WTC11 (cell line): ENCODE measurements around the gene ALK. TPM values are rescaled to one million over a fixed set of nuclear protein-coding genes. Genes with fewer than 3 reads are reported as not detected.

Source experiments
- ATAC-seq: fragments of 200-7000 bp; cut with Tn5 transposase; 2 replicates; pipeline ENCODE4 v1.10.0; 2021; ENCODE audit warnings: mild to moderate bottlenecking, moderate library complexity
- CTCF ChIA-PET: fragments of 300-600 bp; sonication (Branson Sonifier 250); formaldehyde crosslinking; loops from one replicate; lab custom pipeline; 2021; ENCODE audit warnings: antibody characterized with exemption; lab: Charles Lee
- POLR2A ChIA-PET: fragments of 350-600 bp; sonication (Branson Sonifier 250); formaldehyde crosslinking; loops from one replicate; lab custom pipeline; 2021; ENCODE audit warnings: antibody characterized with exemption; lab: Charles Lee
- DNase-seq: peaks from one replicate; pipeline ENCODE4 v3.0.0; 2021; ENCODE audit warnings: low spot score
- H3K27ac Mint-ChIP-seq: 2 replicates; pipeline ENCODE4 v1.8.0; 2021; ENCODE audit warnings: mixed read lengths
- H3K27me3 Mint-ChIP-seq: 2 replicates; pipeline ENCODE4 v1.8.0; 2021; ENCODE audit warnings: low read depth, mild to moderate bottlenecking, moderate library complexity, mixed read lengths
- H3K36me3 Mint-ChIP-seq: 2 replicates; pipeline ENCODE4 v1.8.0; 2021; ENCODE audit warnings: mixed read lengths
- H3K4me1 Mint-ChIP-seq: 2 replicates; pipeline ENCODE4 v1.8.0; 2022; ENCODE audit warnings: mixed read lengths
- H3K4me3 Mint-ChIP-seq: 2 replicates; pipeline ENCODE4 v1.8.0; 2021; ENCODE audit warnings: mild to moderate bottlenecking, moderate library complexity, mixed read lengths
- H3K9me3 Mint-ChIP-seq: 2 replicates; pipeline ENCODE4 v1.8.0; 2021; ENCODE audit warnings: mixed read lengths
- AFF4 ChIP-seq: sonication (generic); formaldehyde crosslinking; IDR thresholded peaks from 2 replicates; pipeline ENCODE4 v1.8.1; 2023; ENCODE audit warnings: mild to moderate bottlenecking, missing genetic modification reagents, borderline replicate concordance
- ESRRA ChIP-seq: sonication (generic); formaldehyde crosslinking; IDR thresholded peaks from 2 replicates; pipeline ENCODE4 v1.8.1; 2022; ENCODE audit warnings: mild to moderate bottlenecking, missing genetic modification reagents, borderline replicate concordance
- FOXJ3 ChIP-seq: sonication (generic); formaldehyde crosslinking; IDR thresholded peaks from 2 replicates; pipeline ENCODE4 v1.9.0; 2021; ENCODE audit warnings: missing genetic modification reagents, mild to moderate bottlenecking, borderline replicate concordance
- FOXP4 ChIP-seq: sonication (generic); formaldehyde crosslinking; IDR thresholded peaks from 2 replicates; pipeline ENCODE4 v1.8.0; 2022; ENCODE audit warnings: mild to moderate bottlenecking, missing genetic modification reagents
- JAZF1 ChIP-seq: fragments of 250-450 bp; sonication (Bioruptor Pico); IDR thresholded peaks from 2 replicates; pipeline ENCODE4 v1.9.0; 2021; ENCODE audit warnings: moderate library complexity, mild to moderate bottlenecking, inconsistent platforms
- TCF7 ChIP-seq: sonication (generic); formaldehyde crosslinking; IDR thresholded peaks from 2 replicates; pipeline ENCODE4 v1.8.0; 2022; ENCODE audit warnings: mild to moderate bottlenecking, low read depth, missing genetic modification reagents, moderate library complexity
- TEAD4 ChIP-seq: sonication (generic); formaldehyde crosslinking; IDR thresholded peaks from 2 replicates; pipeline ENCODE4 v1.8.0; 2022; ENCODE audit warnings: mild to moderate bottlenecking, missing genetic modification reagents
- TP53 ChIP-seq: sonication (generic); formaldehyde crosslinking; IDR thresholded peaks from 2 replicates; pipeline ENCODE4 v1.8.1; 2023; ENCODE audit warnings: mild to moderate bottlenecking, missing genetic modification reagents
- ZNF232 ChIP-seq: sonication (generic); formaldehyde crosslinking; IDR thresholded peaks from 2 replicates; pipeline ENCODE4 v1.8.0; 2022; ENCODE audit warnings: mild to moderate bottlenecking, missing genetic modification reagents
- ZNF396 ChIP-seq: fragments of 250-450 bp; sonication (Bioruptor Pico); IDR thresholded peaks from 2 replicates; pipeline ENCODE4 v1.8.0; 2021; ENCODE audit warnings: mild to moderate bottlenecking, moderate library complexity, borderline replicate concordance
- total RNA-seq: library from RNA; stranded (reverse); gene quantifications from 3 replicates; pipeline ENCODE4 v1.2.3, GENCODE V29; 2021
- TF ChIP-seq, protein P1 (sequence below): sonication (generic); formaldehyde crosslinking; IDR thresholded peaks from 2 replicates; pipeline ENCODE4 v1.8.0; 2022; ENCODE audit warnings: mild to moderate bottlenecking, missing genetic modification reagents
- TF ChIP-seq, protein P2 (sequence below): sonication (generic); formaldehyde crosslinking; IDR thresholded peaks from 2 replicates; pipeline ENCODE4 v1.8.1; 2023; ENCODE audit warnings: mild to moderate bottlenecking, missing genetic modification reagents
- TF ChIP-seq, protein P3 (sequence below): fragments of 250-450 bp; sonication (Bioruptor Pico); IDR thresholded peaks from 2 replicates; pipeline ENCODE4 v1.9.0; 2021; ENCODE audit warnings: mild to moderate bottlenecking
- TF ChIP-seq, protein P4 (sequence below): fragments of 250-450 bp; sonication (Bioruptor Pico); IDR thresholded peaks from 2 replicates; pipeline ENCODE4 v1.9.0; 2021; ENCODE audit warnings: mild to moderate bottlenecking, borderline replicate concordance

Gene ALK
- total RNA-seq, 1 experiment from 2014 or later = not detected

- TF ChIP-seq FOXP4 (no peak), ZNF232 (CRISPR knock-in tag) (no peak), TP53 (CRISPR knock-in tag) (no peak), FOXJ3 (CRISPR knock-in tag) (no peak), ESRRA (no peak), AFF4 (no peak), ZNF396 (CRISPR knock-in tag) (no peak)
- TF ChIP-seq, protein P1, sequence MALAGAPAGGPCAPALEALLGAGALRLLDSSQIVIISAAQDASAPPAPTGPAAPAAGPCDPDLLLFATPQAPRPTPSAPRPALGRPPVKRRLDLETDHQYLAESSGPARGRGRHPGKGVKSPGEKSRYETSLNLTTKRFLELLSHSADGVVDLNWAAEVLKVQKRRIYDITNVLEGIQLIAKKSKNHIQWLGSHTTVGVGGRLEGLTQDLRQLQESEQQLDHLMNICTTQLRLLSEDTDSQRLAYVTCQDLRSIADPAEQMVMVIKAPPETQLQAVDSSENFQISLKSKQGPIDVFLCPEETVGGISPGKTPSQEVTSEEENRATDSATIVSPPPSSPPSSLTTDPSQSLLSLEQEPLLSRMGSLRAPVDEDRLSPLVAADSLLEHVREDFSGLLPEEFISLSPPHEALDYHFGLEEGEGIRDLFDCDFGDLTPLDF (CRISPR knock-in tag) = no peak
- TF ChIP-seq, protein P2, sequence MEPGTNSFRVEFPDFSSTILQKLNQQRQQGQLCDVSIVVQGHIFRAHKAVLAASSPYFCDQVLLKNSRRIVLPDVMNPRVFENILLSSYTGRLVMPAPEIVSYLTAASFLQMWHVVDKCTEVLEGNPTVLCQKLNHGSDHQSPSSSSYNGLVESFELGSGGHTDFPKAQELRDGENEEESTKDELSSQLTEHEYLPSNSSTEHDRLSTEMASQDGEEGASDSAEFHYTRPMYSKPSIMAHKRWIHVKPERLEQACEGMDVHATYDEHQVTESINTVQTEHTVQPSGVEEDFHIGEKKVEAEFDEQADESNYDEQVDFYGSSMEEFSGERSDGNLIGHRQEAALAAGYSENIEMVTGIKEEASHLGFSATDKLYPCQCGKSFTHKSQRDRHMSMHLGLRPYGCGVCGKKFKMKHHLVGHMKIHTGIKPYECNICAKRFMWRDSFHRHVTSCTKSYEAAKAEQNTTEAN (CRISPR knock-in tag) = no peak
- TF ChIP-seq, protein P3, sequence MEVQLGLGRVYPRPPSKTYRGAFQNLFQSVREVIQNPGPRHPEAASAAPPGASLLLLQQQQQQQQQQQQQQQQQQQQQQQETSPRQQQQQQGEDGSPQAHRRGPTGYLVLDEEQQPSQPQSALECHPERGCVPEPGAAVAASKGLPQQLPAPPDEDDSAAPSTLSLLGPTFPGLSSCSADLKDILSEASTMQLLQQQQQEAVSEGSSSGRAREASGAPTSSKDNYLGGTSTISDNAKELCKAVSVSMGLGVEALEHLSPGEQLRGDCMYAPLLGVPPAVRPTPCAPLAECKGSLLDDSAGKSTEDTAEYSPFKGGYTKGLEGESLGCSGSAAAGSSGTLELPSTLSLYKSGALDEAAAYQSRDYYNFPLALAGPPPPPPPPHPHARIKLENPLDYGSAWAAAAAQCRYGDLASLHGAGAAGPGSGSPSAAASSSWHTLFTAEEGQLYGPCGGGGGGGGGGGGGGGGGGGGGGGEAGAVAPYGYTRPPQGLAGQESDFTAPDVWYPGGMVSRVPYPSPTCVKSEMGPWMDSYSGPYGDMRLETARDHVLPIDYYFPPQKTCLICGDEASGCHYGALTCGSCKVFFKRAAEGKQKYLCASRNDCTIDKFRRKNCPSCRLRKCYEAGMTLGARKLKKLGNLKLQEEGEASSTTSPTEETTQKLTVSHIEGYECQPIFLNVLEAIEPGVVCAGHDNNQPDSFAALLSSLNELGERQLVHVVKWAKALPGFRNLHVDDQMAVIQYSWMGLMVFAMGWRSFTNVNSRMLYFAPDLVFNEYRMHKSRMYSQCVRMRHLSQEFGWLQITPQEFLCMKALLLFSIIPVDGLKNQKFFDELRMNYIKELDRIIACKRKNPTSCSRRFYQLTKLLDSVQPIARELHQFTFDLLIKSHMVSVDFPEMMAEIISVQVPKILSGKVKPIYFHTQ = no peak
Observed at GRCh38 chr2:29744976-29745375, 176.4 kb downstream of the ALK start (continued).

GRCh38 chr2:29743516-29743915 is 177.9 kb downstream of the ALK start:
- no peak for DNase-seq
- Mint-ChIP-seq H3K36me3 (no peaks in the 10 kb centered on the region), H3K4me1 (no peaks in the 10 kb centered on the region), H3K27me3 (no peaks in the 10 kb centered on the region), H3K9me3 (no peaks in the 10 kb centered on the region), H3K27ac (no peak overlapping the region), H3K4me3 (no peak overlapping the region)
- no peak for TF ChIP-seq TCF7 (CRISPR knock-in tag)
- TF ChIP-seq, protein P4, sequence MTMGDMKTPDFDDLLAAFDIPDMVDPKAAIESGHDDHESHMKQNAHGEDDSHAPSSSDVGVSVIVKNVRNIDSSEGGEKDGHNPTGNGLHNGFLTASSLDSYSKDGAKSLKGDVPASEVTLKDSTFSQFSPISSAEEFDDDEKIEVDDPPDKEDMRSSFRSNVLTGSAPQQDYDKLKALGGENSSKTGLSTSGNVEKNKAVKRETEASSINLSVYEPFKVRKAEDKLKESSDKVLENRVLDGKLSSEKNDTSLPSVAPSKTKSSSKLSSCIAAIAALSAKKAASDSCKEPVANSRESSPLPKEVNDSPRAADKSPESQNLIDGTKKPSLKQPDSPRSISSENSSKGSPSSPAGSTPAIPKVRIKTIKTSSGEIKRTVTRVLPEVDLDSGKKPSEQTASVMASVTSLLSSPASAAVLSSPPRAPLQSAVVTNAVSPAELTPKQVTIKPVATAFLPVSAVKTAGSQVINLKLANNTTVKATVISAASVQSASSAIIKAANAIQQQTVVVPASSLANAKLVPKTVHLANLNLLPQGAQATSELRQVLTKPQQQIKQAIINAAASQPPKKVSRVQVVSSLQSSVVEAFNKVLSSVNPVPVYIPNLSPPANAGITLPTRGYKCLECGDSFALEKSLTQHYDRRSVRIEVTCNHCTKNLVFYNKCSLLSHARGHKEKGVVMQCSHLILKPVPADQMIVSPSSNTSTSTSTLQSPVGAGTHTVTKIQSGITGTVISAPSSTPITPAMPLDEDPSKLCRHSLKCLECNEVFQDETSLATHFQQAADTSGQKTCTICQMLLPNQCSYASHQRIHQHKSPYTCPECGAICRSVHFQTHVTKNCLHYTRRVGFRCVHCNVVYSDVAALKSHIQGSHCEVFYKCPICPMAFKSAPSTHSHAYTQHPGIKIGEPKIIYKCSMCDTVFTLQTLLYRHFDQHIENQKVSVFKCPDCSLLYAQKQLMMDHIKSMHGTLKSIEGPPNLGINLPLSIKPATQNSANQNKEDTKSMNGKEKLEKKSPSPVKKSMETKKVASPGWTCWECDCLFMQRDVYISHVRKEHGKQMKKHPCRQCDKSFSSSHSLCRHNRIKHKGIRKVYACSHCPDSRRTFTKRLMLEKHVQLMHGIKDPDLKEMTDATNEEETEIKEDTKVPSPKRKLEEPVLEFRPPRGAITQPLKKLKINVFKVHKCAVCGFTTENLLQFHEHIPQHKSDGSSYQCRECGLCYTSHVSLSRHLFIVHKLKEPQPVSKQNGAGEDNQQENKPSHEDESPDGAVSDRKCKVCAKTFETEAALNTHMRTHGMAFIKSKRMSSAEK = no peak
- TF ChIP-seq JAZF1 (CRISPR knock-in tag) = no peak
- TF ChIP-seq TEAD4 (CRISPR knock-in tag) = no peak
- ATAC-seq = no peak
- ChIA-PET CTCF (no interaction called here), POLR2A (no interaction called here)
